GM21381 (cell line): ENCODE measurements around the gene CFAP46.
"Not testable (repeated sequence)": the region's sequence is repeated elsewhere in the genome, so short reads cannot be mapped to it uniquely, and the experiment has no call there.

ENCODE experiments used
- ATAC-seq: cut with Tn5 transposase; IDR thresholded peaks from one replicate; pipeline ENCODE4 v1.9.1; 2021; ENCODE audit warnings: mild to moderate bottlenecking, moderate library complexity; ENCODE audit not compliant: unreplicated experiment

CFAP46 gene

GRCh38 chr10:132904814-132905649, 37.3 kb downstream of the CFAP46 start:
- ATAC-seq, result no peak

- no peak for ATAC-seq
Observed at GRCh38 chr10:132904181-132904813, 38.1 kb downstream of the CFAP46 start.

- ATAC-seq, result not testable (repeated sequence)
Observed at GRCh38 chr10:132902656-132903575, 39.5 kb downstream of the CFAP46 start.

- ATAC-seq, result no peak
Observed at GRCh38 chr10:132901351-132901750, 41.0 kb downstream of the CFAP46 start.

- ATAC-seq, result no peak
Observed at GRCh38 chr10:132900211-132900756, 42.1 kb downstream of the CFAP46 start.

- no peak for ATAC-seq
Observed at GRCh38 chr10:132899751-132900065, 42.7 kb downstream of the CFAP46 start.

- ATAC-seq, result no peak
Observed at GRCh38 chr10:132899054-132899750, 43.2 kb downstream of the CFAP46 start.

- ATAC-seq, result no peak
Observed at GRCh38 chr10:132898391-132899053, 43.8 kb downstream of the CFAP46 start.

GRCh38 chr10:132897516-132898381, 44.6 kb downstream of the CFAP46 start:
- ATAC-seq, result no peak

- not testable (repeated sequence) for ATAC-seq
Observed at GRCh38 chr10:132893786-132894185, 48.6 kb downstream of the CFAP46 start.

- no peak for ATAC-seq
Observed at GRCh38 chr10:132893090-132893489, 49.3 kb downstream of the CFAP46 start.

- no peak for ATAC-seq
Observed at GRCh38 chr10:132892004-132892403, 50.4 kb downstream of the CFAP46 start.

GRCh38 chr10:132891368-132891767, 51.0 kb downstream of the CFAP46 start:
- no peak for ATAC-seq

- ATAC-seq, result no peak
Observed at GRCh38 chr10:132890301-132890700, 52.1 kb downstream of the CFAP46 start.

GRCh38 chr10:132889556-132889955, 52.8 kb downstream of the CFAP46 start:
- no peak for ATAC-seq

GRCh38 chr10:132888898-132889490, 53.4 kb downstream of the CFAP46 start:
- no peak for ATAC-seq

GRCh38 chr10:132888446-132888845, 53.9 kb downstream of the CFAP46 start:
- not testable (repeated sequence) for ATAC-seq

GRCh38 chr10:132886211-132887099, 55.9 kb downstream of the CFAP46 start:
- ATAC-seq, result no peak
